HK-2 (cell line): ENCODE measurements around the gene UBE3B.
"Not testable (repeated sequence)": the region's sequence is repeated elsewhere in the genome, so short reads cannot be mapped to it uniquely, and the experiment has no call there.

Source experiments
- DNase-seq: peaks from one replicate; pipeline ENCODE4 v3.0.0-alpha.2; 2018; ENCODE audit not compliant: unreplicated experiment

Gene UBE3B

GRCh38 chr12:109473526-109474270 lies 3.7 kb upstream of the UBE3B start:
- not testable (repeated sequence) for DNase-seq

GRCh38 chr12:109475121-109475520 lies 2.3 kb upstream of the UBE3B start:
- DNase-seq: no peak

GRCh38 chr12:109475993-109476806 lies 1.2 kb upstream of the UBE3B start:
- peak; percentile 6 for DNase-seq

- DNase-seq: no peak
These were observed 638 bp upstream of the UBE3B start for GRCh38 chr12:109476807-109477184.

GRCh38 chr12:109477963-109478315 lies 505 bp downstream of the UBE3B start:
- DNase-seq: no peak

- no peak for DNase-seq
These were observed 2.3 kb downstream of the UBE3B start for GRCh38 chr12:109479761-109480160.

- no peak for DNase-seq
These were observed 2.9 kb downstream of the UBE3B start for GRCh38 chr12:109480356-109480755.

- no peak for DNase-seq
These were observed 4.4 kb downstream of the UBE3B start for GRCh38 chr12:109481863-109482262.

- DNase-seq: no peak
These were observed 5.1 kb downstream of the UBE3B start for GRCh38 chr12:109482491-109482890.

- no peak for DNase-seq
These were observed 5.5 kb downstream of the UBE3B start for GRCh38 chr12:109482894-109483293.

GRCh38 chr12:109483346-109483745 lies 5.9 kb downstream of the UBE3B start:
- DNase-seq: no peak

GRCh38 chr12:109485201-109485600 lies 7.8 kb downstream of the UBE3B start:
- DNase-seq: no peak

GRCh38 chr12:109487181-109488050 lies 10.0 kb downstream of the UBE3B start:
- DNase-seq: no peak

GRCh38 chr12:109488051-109488665 lies 10.7 kb downstream of the UBE3B start:
- DNase-seq: no peak

GRCh38 chr12:109489016-109489954 lies 11.9 kb downstream of the UBE3B start:
- no peak for DNase-seq

- DNase-seq: no peak
These were observed 12.6 kb downstream of the UBE3B start for GRCh38 chr12:109489955-109490565.

GRCh38 chr12:109491671-109492070 lies 14.2 kb downstream of the UBE3B start:
- no peak for DNase-seq

GRCh38 chr12:109492371-109492770 lies 14.9 kb downstream of the UBE3B start:
- no peak for DNase-seq

- no peak for DNase-seq
These were observed 15.7 kb downstream of the UBE3B start for GRCh38 chr12:109493090-109493489.

GRCh38 chr12:109493938-109494337 lies 16.5 kb downstream of the UBE3B start:
- DNase-seq: no peak
